ENCODE data around the gene IGFALS. TPM values are rescaled to one million over a fixed set of nuclear protein-coding genes. Genes with fewer than 3 reads are reported as not detected.

Gene IGFALS
- total RNA-seq, 4 donors from 2014 or later, result 0.19 to 0.50 TPM; not detected in 2

GRCh38 chr16:1828645-1829410, 35.3 kb upstream of the IGFALS start:
- ATAC-seq (ENCODE audit: low FRiP score), result no peak
- DNase-seq (ENCODE audit: low spot score), result no peak
- no peak for TF ChIP-seq CTCF (IDR thresholded peaks at IDR 0.05)

DNA sequence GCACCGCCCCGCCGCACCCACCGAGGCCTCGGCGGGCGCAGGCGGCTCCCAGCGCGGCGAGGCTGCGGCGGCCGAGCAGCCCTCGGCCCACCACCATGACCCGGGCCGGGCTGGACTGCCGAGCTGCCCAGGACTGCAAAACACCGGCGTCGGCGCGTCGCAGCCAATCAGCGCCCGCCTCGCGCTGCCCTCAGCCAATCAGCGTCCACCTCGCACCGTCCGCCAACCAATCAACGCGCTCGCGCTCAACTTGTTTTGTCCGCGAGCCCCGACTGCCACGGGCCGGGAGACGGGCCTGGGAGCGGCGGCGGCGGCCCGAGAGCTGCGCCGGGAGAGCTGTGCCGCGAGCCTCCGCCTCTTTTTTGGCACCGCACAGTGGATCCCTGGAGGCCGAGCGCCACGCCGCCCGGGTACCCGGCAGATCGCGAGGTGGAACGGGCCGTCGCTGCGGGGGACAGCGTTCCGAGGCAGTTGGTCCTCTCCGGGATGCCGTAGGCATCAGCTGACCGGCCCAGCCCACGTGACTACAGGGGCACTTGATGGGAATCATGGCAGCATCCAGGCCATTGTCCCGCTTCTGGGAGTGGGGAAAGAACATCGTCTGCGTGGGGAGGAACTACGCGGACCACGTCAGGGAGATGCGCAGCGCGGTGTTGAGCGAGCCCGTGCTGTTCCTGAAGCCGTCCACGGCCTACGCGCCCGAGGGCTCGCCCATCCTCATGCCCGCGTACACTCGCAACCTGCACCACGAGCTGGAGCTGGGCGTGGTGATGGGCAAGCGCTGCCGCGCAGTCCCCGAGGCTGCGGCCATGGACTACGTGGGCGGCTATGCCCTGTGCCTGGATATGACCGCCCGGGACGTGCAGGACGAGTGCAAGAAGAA, 33.4 kb upstream of the IGFALS start, which contains the start of the genes FAHD1 and HAGH:
FAHD1 (plus strand) TSS at position 516 of the 883 bp plus-strand sequence; CDS start at position 549, 33 bp downstream.
HAGH (minus strand) TSS at position 135 of the 883 bp plus-strand sequence; CDS start at position 97, 38 bp downstream.
- no peak for TF ChIP-seq CTCF (IDR thresholded peaks at IDR 0.05)
- DNase-seq (ENCODE audit: low spot score) (peak; percentile 92), ATAC-seq (ENCODE audit: low FRiP score) (peak; percentile 90)

- DNase-seq (ENCODE audit: low spot score) (no peak), ATAC-seq (ENCODE audit: low FRiP score) (peak; percentile 67)
- TF ChIP-seq CTCF (IDR thresholded peaks at IDR 0.05), result no peak
Observed at GRCh38 chr16:1825864-1826690, 32.6 kb upstream of the IGFALS start.

- no peak for ATAC-seq (ENCODE audit: low FRiP score)
- no peak for DNase-seq (ENCODE audit: low spot score)
- no peak for TF ChIP-seq CTCF (IDR thresholded peaks at IDR 0.05)
Observed at GRCh38 chr16:1825381-1825863, 31.9 kb upstream of the IGFALS start.

GRCh38 chr16:1823821-1824220, 30.3 kb upstream of the IGFALS start:
- no peak for TF ChIP-seq CTCF (IDR thresholded peaks at IDR 0.05)

DNA sequence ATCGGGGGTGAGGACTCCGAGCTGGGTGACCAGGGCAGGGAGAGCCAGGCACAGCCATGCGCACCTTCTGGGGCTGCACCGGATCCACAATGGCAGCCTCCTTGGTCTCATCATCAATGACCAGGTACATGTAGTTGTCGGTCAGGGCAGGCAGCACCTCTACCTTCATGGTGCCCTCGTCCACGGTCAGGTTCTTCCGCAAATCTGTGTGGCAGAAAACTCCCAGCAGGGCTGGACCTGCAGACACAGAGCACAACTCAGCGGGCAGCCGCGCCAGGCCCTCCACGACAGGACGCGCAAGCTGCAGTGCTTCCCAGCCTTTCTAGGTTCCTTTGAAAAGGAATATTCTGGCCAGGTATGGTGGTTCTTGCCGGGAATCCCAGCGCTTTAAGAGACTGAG, 29.3 kb upstream of the IGFALS start:
- TF ChIP-seq CTCF (IDR thresholded peaks at IDR 0.05), result no peak
- DNase-seq (ENCODE audit: low spot score) (no peak), ATAC-seq (ENCODE audit: low FRiP score) (no peak)

More at GRCh38 chr16:1823821-1824220, 30.3 kb upstream of the IGFALS start:
- ATAC-seq (ENCODE audit: low FRiP score) (no peak), DNase-seq (ENCODE audit: low spot score) (no peak)

Data from omental fat pad (tissue), 4 donors.